Breast epithelium (tissue), 4 donors: ENCODE results near the gene ATP2A1. TPM values are rescaled to one million over a fixed set of nuclear protein-coding genes. Genes with fewer than 3 reads are reported as not detected.

Experiments used
- DNase-seq, 2 donors: peaks; one replicate each; pipeline ENCODE4 v3.0.0-alpha.2; 2019; ENCODE audit warnings: low spot score in 2 of 2
- H3K27ac ChIP-seq, 2 donors: fragments of 200-600 bp; sonication (generic) in 1 of 2; one replicate each; pipeline ENCODE4 v1.5.1; 2016 to 2019; ENCODE audit warnings: mild to moderate bottlenecking in 1 of 2
- H3K27me3 ChIP-seq, 2 donors: fragments of 200-600 bp; sonication (generic) in 1 of 2; one replicate each; pipeline versions ENCODE4 v1.5.1 to v1.6.0; 2017 to 2019; ENCODE audit warnings: control low read depth in 1 of 2, mild to moderate bottlenecking in 1 of 2
- H3K36me3 ChIP-seq: fragments of 200-600 bp; one replicate; pipeline ENCODE4 v1.5.1; 2019
- H3K4me1 ChIP-seq, 2 donors: fragments of 200-600 bp; sonication (generic); one replicate each; pipeline ENCODE4 v1.5.1; 2016 to 2019; ENCODE audit warnings: control low read depth in 1 of 2
- H3K4me3 ChIP-seq, 3 donors: fragments of 200-600 bp; sonication (generic); 1 replicate in 2 of 3; 2 replicates in 1 of 3; pipeline ENCODE4 v1.5.1; 2016 to 2019; ENCODE audit warnings: mild to moderate bottlenecking in 3 of 3, moderate library complexity in 2 of 3
- H3K9me3 ChIP-seq, 2 donors: fragments of 200-600 bp; sonication (generic) in 1 of 2; one replicate each; pipeline ENCODE4 v1.5.1; 2016 to 2019; ENCODE audit warnings: control low read depth in 1 of 2
- CTCF ChIP-seq, 3 donors: fragments of 450-650 bp; IDR thresholded peaks; one replicate each; pipeline ENCODE4 v1.5.1; 2016 to 2017; ENCODE audit warnings: antibody characterized with exemption in 3 of 3, mild to moderate bottlenecking in 3 of 3, moderate library complexity in 3 of 3
- POLR2A ChIP-seq: fragments of 450-650 bp; IDR thresholded peaks from one replicate; pipeline ENCODE4 v1.6.1; 2016; ENCODE audit warnings: antibody characterized with exemption, mild to moderate bottlenecking, moderate library complexity
- POLR2AphosphoS5 ChIP-seq, 3 donors: sonication (generic); formaldehyde crosslinking; IDR thresholded peaks; one replicate each; pipeline ENCODE4 v1.6.1; 2017; ENCODE audit warnings: antibody characterized with exemption in 3 of 3
- intact Hi-C: fragments of 100-400 bp; cut with DNase I; formaldehyde crosslinking; loops from one replicate; pipeline ENCODE4 v1.15.1; 2023; ENCODE audit warnings: low total_unique reads
- total RNA-seq, 3 donors: library from RNA; depleted of rRNA; stranded (reverse); fragments of >200 nt; gene quantifications; one replicate each; pipeline ENCODE4 v1.1.0, GENCODE V29; 2016

ATP2A1 gene
- total RNA-seq, 3 donors from 2014 or later, result 0.15 to 0.48 (median 0.33) TPM

- Histone ChIP-seq H3K4me1 (no peaks in the 10 kb centered on the region), H3K27ac (no peak overlapping the region), H3K9me3 (no peaks in the 10 kb centered on the region), H3K27me3 (no peaks in the 10 kb centered on the region), H3K36me3 (peaks cover 4% of the 10 kb centered on the region), H3K4me3 (no peak overlapping the region)
- TF ChIP-seq POLR2AphosphoS5 (IDR thresholded peaks at IDR 0.05), result no peak
- no peak for TF ChIP-seq CTCF (IDR thresholded peaks at IDR 0.05)
- TF ChIP-seq POLR2A, result no peak
- intact Hi-C loops, result no loop called here
- no peak for DNase-seq
Observed at GRCh38 chr16:28904828-28905227, 26.5 kb downstream of the ATP2A1 start.

GRCh38 chr16:28905229-28905754 is 27.0 kb downstream of the ATP2A1 start:
- Histone ChIP-seq H3K27ac (no peak overlapping the region), H3K36me3 (peaks cover 4% of the 10 kb centered on the region), H3K4me3 (no peak overlapping the region), H3K9me3 (no peaks in the 10 kb centered on the region), H3K4me1 (no peaks in the 10 kb centered on the region), H3K27me3 (no peaks in the 10 kb centered on the region)
- DNase-seq, result no peak
- TF ChIP-seq POLR2A, result no peak
- TF ChIP-seq CTCF (IDR thresholded peaks at IDR 0.05), result no peak
- no peak for TF ChIP-seq POLR2AphosphoS5 (IDR thresholded peaks at IDR 0.05)
- intact Hi-C loops, result no loop called here

GRCh38 chr16:28905800-28906372 is 27.6 kb downstream of the ATP2A1 start:
- Histone ChIP-seq H3K27me3 (no peaks in the 10 kb centered on the region), H3K36me3 (peaks cover 4% of the 10 kb centered on the region), H3K4me3 (no peak overlapping the region), H3K4me1 (no peaks in the 10 kb centered on the region), H3K27ac (no peak overlapping the region), H3K9me3 (no peaks in the 10 kb centered on the region)
- TF ChIP-seq POLR2AphosphoS5 (IDR thresholded peaks at IDR 0.05) (no peak), POLR2A (no peak), CTCF (IDR thresholded peaks at IDR 0.05) (no peak)
- intact Hi-C loops, result no loop called here
- DNase-seq, result no peak

- DNase-seq, result no peak
- no peak for TF ChIP-seq CTCF (IDR thresholded peaks at IDR 0.05)
- TF ChIP-seq POLR2A, result no peak
- no peak for TF ChIP-seq POLR2AphosphoS5 (IDR thresholded peaks at IDR 0.05)
- peaks cover 4% of the 10 kb centered on the region for H3K36me3 ChIP-seq
- no peak overlapping the region for H3K4me3 ChIP-seq
- H3K9me3 ChIP-seq, result no peaks in the 10 kb centered on the region
- no peaks in the 10 kb centered on the region for H3K4me1 ChIP-seq
- intact Hi-C loops, result no loop called here
- H3K27me3 ChIP-seq, result no peaks in the 10 kb centered on the region
- no peak overlapping the region for H3K27ac ChIP-seq
Observed at GRCh38 chr16:28910086-28911031, 32.1 kb downstream of the ATP2A1 start.

- Histone ChIP-seq H3K27ac (no peak overlapping the region), H3K4me3 (no peak overlapping the region), H3K27me3 (no peaks in the 10 kb centered on the region), H3K36me3 (peaks cover 4% of the 10 kb centered on the region), H3K9me3 (no peaks in the 10 kb centered on the region), H3K4me1 (no peaks in the 10 kb centered on the region)
- DNase-seq, result no peak
- TF ChIP-seq POLR2AphosphoS5 (IDR thresholded peaks at IDR 0.05) (no peak), CTCF (IDR thresholded peaks at IDR 0.05) (no peak), POLR2A (no peak)
- intact Hi-C loops, result no loop called here
Observed at GRCh38 chr16:28912558-28912957, 34.3 kb downstream of the ATP2A1 start.
